Measurements from ENCODE around the gene PSMG4.
A peak's percentile ranks its signal among the peaks of the same experiment; 100 is the strongest.

Gene PSMG4

GRCh38 chr6:3252369-3252768 is 6.4 kb upstream of the PSMG4 start:
- no peak for DNase-seq (ENCODE audit: low read depth)

DNA sequence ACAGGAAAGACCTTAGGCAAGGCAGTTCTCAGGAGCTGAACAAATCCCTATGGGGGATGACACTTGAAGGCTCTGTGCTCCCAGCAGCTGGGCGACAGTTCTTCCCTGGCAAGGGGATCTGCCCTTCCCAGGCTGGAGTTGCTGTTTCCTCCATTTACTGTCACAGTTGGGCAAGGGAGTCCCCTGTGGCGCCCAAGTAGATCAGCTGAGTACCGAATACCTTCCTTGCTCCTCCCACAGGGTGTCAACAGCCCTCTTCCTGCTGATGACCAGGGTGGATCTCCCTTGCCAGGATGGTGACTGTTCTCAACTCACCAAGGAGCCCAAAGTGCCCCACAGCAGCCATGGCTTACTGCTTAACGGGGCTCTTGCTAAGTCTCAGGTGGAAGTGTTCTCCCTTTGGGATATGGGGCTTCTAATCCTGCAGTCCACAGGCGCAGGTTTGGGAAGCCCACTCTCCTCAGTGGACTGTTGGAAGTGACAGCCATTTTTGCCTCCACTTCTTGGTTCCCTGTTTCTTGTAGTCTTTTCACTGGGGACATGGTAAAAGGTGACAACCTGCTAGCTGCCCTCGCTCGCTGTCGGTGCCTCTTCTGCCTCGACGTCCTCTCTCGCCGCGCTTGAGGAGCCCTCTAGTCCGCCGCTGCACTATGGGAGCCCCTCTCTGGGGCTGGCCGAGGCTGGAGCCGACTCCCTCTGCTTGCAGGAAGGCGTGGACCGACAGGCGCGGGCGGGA is 5.7 kb upstream of the PSMG4 start:
- no peak for DNase-seq (ENCODE audit: low read depth)

DNA sequence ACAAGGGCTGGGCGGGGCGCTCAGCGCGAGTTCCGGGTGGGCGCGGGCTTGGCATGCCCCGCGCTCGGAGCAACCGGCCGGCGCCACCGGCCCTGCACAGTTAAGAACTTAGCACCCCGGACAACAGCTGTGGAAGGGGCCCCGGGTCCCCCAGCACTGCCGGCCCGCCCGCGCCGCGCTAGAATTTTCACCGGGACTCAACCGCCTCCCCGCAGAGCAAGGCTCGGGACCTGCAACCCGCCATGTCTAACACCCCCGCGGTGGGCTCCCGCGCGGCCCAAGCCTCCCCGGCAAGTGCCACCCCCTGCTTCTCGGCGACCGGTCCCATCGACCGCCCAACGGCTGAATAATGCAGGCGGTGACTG is 5.2 kb upstream of the PSMG4 start:
- no peak for DNase-seq (ENCODE audit: low read depth)

GRCh38 chr6:3258201-3258600 is 546 bp upstream of the PSMG4 start:
- DNase-seq (ENCODE audit: low read depth) = no peak

GRCh38 chr6:3259491-3259958 is 778 bp downstream of the PSMG4 start:
- peak; percentile 15 for DNase-seq (ENCODE audit: low read depth)

GRCh38 chr6:3260296-3260695 is 1.5 kb downstream of the PSMG4 start:
- no peak for DNase-seq (ENCODE audit: low read depth)

- no peak for DNase-seq (ENCODE audit: low read depth)
Measured at GRCh38 chr6:3260772-3261517, 2.2 kb downstream of the PSMG4 start.

DNA sequence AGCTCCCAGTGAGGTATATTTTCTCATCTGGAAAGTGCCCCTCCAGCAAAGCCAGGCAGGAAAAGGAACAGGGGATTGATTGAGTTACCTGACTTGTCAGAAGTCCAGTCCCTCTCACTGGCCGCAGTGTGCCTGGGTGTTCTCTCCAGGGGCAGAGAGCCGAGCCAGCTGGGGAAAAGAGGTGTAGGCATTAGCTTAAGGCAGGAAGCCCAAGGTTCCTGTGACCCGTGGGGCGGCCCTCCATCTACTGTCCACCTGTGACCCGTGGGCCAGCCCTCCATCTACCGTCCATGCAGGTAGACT is 2.7 kb downstream of the PSMG4 start:
- no peak for DNase-seq (ENCODE audit: low read depth)

DNA sequence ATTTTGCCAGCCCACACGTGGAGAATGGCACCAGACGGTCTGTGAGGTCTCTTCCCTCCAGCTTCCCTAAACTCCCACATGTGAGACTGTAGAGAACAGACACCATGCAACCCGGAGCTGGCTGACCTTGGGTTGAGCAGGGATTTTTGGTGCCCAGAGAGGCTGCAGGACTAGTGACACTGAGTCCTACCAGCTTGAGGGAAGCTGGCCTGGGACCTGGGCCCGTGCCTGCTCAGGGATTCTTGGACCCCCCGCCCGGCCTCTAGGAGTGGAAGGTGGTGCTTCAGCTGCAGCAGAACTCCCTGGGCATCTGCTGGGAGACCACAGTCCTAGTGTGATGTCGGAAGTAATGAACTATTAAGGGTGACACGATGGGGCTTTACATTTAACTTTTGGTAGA is 3.2 kb downstream of the PSMG4 start:
- DNase-seq (ENCODE audit: low read depth) = no peak

GRCh38 chr6:3263096-3263495 is 4.3 kb downstream of the PSMG4 start:
- DNase-seq (ENCODE audit: low read depth) = no peak

- no peak for DNase-seq (ENCODE audit: low read depth)
Measured at GRCh38 chr6:3264356-3264755, 5.6 kb downstream of the PSMG4 start.

- DNase-seq (ENCODE audit: low read depth) = no peak
Measured at GRCh38 chr6:3265671-3266070, 6.9 kb downstream of the PSMG4 start.

GRCh38 chr6:3266170-3266569 is 7.4 kb downstream of the PSMG4 start:
- no peak for DNase-seq (ENCODE audit: low read depth)

GRCh38 chr6:3267162-3267561 is 8.4 kb downstream of the PSMG4 start:
- DNase-seq (ENCODE audit: low read depth) = no peak

DNA sequence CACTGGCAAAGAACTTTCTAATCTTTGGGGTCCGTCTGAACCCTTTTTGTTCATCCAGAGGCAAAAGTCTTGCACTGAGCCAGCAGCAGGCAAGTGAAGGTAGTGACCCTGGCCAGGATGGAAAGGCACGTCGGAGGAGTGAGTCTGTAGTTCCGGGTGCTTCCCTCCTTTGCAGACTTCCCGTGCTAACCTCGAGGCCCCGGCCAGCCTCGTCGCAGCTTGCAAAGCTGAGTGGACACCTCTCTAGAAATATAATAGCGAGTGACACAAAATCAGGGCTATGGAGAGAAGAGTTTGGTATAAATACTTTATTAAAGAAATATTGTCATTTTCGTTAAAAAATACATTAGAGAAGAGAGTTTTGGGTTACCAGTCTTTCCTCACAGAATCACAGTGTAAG is 9.9 kb downstream of the PSMG4 start:
- DNase-seq (ENCODE audit: low read depth) = no peak

GRCh38 chr6:3269281-3269975 is 10.7 kb downstream of the PSMG4 start:
- no peak for DNase-seq (ENCODE audit: low read depth)

- no peak for DNase-seq (ENCODE audit: low read depth)
Measured at GRCh38 chr6:3270258-3270657, 11.5 kb downstream of the PSMG4 start.

DNA sequence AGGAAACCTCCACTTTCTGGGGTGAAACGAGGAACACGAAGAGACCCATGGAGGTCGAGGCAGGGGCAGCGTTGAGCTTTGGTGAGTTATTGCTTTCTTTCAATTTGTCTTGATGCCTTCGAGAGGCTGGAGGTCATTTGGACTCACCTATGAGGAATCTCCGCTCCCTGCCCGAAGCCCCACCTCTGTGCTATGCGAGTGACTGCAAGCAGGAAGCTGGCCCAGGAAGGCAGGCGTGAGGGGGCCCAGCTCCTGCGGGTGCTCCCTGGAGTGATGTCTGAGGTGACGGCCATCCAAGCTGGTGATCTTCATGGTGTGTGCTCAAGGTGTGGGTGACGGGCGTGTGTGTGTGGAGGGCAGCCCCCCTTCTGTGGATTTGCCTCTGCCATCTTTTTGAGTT is 13.0 kb downstream of the PSMG4 start:
- no peak for DNase-seq (ENCODE audit: low read depth)

DNA sequence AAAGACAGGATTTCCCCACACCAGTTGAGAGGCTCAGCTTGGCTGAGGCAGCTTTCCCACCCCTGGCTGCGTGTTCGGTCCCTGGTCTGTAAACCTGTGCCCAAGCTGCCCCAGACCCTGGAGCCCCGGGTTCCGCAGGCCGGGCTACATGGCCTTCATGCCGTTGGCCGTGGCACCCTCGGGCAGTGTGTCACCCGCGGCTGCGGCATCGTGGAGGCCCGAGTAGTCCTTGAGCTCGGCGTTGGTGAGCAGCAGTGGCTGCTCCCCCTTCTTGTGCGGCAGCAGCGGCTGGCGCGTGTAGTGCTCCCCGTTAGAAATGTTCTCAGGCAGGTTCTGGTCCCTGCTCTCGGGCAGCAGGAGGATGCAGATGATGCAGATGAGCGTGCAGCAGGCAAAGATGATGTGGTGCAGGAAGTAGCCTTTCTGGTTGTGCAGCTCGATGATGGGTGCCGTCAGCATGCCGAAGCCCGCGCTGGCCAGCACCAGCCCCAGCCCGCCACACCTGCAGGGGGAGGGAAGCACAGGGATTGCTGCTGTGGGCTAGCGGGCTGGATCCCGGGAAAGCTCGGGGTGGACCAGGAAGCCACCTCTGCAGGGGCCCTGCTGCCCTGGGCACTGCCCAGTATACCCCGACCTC is 14.3 kb downstream of the PSMG4 start:
- no peak for DNase-seq (ENCODE audit: low read depth)

- DNase-seq (ENCODE audit: low read depth) = no peak
Measured at GRCh38 chr6:3273707-3274521, 15.2 kb downstream of the PSMG4 start.

DNA sequence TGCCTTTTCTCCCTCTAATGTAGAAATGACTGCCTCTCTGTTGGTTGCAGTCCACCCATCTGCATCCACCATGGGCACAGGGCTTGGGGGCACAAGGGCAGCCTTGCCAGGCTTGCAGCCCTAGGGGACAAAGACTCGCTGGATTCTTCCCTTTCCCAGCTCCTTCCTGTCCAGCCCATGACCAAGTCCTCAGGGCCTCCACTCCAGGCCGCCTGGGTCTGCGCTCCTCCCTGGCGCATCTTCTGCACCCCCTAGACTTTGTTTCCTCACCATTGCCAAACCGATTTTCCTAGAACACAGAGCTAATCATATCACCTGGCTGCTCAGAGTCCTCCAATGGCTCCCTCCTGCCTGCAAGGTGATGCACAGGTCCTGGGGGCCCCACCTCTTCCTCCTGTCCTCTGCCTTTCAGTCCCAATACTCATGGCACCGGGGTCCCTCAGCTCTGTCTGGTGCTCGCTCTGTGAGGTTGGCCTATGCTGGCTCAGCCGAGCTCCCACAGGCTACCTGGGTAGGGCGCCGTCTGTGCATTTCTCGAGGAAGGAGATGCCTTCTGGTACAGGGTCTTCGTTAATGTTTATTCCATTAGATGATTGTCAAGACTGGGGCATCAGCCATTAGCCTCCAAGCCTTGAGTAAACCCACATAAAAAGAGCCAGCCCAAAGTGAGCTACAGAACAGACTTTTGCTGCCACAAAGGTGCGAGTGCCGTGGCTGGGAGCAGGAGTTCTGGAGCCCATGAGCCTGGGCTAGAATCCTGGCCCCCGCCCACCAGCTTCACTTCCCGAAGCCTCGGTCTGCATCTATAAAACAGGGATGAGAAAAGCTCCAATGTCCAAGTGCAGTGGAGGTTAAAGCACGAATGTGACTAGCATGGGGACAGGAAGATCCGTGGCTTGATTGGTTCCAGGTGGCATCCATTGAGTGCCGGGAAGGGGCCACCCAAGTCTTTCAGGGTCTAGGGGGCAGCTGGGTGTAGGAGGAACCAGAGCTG is 17.7 kb downstream of the PSMG4 start:
- DNase-seq (ENCODE audit: low read depth) = no peak
